Right renal pelvis (tissue), 4 donors: ENCODE data around the gene CASP7. TPM values are rescaled to one million over a fixed set of nuclear protein-coding genes. Genes with fewer than 3 reads are reported as not detected.
"Not testable (repeated sequence)": the region's sequence is repeated elsewhere in the genome, so short reads cannot be mapped to it uniquely, and the experiment has no call there.

ENCODE experiments used
- DNase-seq, 4 donors: peaks; one replicate each; pipeline ENCODE4 v3.0.0-alpha.2; 2013; ENCODE audit warnings: low read depth in 4 of 4, low spot score in 3 of 4, missing footprints in 1 of 4
- polyA plus RNA-seq, 4 donors: library from polyadenylated mRNA; unstranded; fragments of 120-200 nt; gene quantifications; one replicate each; pipeline ENCODE4 v1.2.1, GENCODE V29; 2013; ENCODE audit not compliant: insufficient read length in 4 of 4

Gene CASP7
- polyA plus RNA-seq, 4 donors = 28.2 to 33.8 (median 30.4) TPM

DNA sequence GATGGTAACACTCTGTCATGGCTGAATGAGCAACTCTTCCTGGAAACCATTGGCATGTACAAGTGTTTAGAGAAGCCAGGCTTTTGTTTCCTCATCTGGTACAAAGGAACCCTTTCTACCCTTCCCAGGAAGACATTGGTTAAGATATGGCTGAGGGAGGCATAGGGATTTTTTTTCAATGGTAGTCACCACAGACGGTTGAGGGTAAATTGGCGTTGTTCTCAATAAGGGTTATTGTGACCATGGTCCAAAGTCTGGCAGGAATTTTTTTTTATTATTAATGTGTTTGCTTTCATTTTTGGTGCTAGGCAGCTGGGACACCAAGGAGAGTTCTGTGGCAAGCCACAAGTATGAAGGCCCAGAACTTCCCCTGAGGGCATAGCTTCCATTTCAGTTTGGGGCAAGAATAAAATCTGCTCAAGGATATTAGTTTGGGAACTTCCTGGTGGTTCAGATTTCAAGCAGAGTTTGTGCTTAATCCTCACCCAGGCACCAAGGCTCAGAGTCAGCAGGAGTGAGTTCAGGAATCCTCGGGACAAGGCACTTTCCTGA, 71.5 kb downstream of the CASP7 start, which contains the start of gene PLEKHS1:
PLEKHS1 (plus strand) TSS at position 502 of the 552 bp plus-strand sequence. CDS start 3,596 bp downstream, outside the sequence.
- no peak for DNase-seq

DNA sequence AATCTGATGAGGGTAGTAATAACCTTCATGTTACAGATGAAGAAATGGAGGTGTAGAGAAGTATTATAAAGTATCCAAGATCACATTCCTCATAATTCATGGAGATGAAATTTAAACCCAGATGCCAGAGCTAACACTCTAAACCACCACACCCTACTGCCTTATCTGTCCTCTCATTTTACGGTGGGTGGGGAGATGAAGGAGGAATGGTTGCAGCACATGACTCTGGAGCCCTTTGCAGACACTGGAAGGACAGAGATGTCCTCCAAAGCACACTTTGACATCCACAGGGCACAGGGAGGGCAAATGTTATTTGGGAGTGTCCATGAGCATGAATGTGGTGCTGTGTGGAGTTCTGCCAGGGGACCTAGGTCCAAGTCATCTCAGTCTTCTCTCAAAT, 72.8 kb downstream of the CASP7 start:
- DNase-seq = no peak

DNA sequence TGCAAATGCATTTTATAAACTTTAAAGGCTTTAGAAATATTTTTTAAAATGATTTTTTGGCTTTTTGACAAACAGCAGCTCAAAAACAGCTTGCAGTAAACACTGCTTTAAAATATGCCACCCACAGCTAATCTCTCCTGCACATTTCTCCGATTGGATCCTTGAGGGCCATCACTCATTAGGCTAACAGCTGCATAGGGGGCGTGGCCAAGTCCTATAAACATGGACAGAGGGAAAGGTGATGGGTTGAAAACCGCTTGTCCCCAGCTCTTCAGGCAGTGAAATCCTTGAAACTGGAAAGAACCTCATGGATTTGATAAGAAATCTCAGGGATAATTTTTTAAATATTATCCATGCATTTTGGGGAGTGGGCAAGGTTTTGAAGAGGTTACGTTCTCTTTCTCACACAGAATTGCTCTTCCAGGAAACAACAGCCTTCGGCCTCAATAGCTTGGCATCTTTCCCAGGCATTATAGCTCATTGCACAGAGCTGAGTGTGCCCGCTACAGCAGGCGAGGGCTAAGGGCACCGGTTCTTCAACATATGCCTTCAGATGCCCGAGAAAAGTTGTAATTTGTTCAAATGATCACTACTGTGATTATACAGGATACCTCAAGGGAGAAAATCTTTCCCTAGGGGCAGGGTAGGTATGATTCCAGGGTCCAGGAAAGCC, 73.4 kb downstream of the CASP7 start:
- no peak for DNase-seq

DNA sequence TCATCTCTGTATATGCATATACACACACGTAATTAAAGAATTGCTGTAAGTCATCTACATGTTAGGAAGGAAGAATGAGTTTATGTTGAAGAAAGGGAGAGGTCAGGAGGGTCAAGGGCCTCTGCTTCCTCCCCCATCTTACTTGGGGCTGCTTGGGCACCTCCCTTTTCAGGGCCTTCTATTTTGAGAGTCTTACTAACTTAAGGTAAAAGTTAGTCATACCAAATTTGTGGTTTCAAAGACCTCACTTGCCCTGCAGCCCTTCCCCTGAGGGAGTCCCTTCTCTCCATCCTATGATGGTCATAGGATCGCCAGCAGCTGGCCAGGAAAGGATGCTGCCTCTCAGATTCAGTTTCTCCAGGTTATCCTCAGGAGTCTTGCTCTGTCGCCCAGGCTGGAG, 74.4 kb downstream of the CASP7 start:
- DNase-seq = no peak

DNA sequence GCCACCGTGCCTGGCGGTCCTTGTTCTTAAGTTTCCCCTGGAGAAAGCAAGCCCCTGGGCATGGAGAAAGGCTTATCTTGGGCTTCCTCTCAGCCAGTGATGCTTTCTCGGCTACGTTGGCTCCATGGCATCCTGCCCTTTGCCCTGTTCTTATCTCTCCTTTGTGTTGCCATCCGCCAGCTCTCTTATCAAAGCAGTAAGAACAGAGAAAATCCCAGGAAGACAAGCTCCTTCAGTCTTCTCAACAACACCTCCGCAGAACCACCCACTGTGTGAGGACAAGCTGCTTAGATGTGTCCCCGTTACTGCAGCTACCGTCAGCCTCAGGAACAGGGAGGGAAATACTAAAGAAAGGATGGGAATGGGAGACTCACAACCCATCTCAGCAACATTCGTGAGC, 75.1 kb downstream of the CASP7 start:
- DNase-seq = no peak

DNA sequence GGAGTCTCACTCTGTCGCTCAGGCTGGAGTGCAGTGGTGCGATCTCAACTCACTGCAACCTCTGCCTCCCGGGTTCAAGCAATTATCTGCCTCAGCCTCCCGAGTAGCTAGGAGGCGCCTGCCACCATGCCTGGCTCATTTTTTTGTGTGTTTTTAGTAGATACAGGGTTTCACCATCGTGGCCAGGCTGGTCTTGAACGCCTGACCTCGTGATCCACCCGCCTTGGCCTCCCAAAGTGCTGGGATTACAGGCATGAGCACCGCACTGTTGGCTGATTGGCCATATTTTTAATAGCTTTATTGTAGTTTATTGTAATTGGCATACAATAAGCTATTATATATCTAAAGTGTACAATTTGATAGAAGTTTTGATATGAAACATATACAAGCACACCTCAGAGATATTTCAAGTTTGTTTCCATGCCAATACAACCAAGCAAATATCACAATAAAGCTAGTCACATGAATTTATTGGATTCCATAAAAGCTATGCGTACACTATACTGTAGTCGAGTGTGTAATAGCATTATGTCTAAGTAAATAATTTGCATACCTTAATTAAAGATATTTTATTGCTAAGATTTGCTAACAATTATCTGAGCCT, 77.3 kb downstream of the CASP7 start:
- no peak for DNase-seq

DNA sequence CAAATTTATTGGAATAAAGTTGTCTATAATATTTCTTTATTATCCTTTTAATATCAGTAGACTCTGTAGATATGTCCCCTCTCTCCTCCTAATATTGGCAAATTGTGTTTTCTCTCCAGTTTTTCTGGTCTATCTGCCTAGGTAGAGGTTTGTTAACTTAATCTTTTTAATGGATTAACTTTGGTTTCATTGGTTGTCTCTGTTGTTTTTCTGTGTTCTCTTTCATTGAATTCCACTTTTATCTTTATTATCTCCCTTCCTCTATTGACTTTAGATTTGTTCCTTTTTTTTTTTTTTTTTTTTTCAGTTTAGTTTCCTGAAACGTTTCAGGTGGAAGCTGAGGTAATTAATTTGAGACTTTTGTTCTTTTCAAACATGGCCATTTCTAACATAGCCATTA, 82.4 kb downstream of the CASP7 start:
- no peak for DNase-seq

DNA sequence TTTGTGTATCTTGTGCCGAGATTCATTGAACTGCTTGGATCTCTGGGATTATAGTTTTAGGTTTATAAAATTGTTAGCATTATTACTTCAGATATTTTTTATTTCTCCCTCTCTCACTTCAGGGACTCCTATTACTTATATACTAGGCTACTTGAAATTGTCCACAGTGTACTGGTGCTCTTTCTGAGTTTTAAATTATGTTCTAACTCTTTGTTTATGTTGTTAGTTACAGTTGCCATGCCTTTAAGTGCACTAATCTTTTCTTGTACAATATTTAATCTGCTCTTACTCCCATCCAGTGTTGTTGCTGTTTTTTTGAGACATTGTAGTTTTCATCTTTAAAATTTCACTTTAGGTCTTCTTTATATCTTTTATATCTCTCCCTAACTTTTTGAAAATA, 84.9 kb downstream of the CASP7 start:
- no peak for DNase-seq

- no peak for DNase-seq
Observed at GRCh38 chr10:113765910-113766309, 86.2 kb downstream of the CASP7 start.

GRCh38 chr10:113767222-113767621, 87.5 kb downstream of the CASP7 start:
- no peak for DNase-seq

GRCh38 chr10:113770346-113770745, 90.6 kb downstream of the CASP7 start:
- DNase-seq = no peak

DNA sequence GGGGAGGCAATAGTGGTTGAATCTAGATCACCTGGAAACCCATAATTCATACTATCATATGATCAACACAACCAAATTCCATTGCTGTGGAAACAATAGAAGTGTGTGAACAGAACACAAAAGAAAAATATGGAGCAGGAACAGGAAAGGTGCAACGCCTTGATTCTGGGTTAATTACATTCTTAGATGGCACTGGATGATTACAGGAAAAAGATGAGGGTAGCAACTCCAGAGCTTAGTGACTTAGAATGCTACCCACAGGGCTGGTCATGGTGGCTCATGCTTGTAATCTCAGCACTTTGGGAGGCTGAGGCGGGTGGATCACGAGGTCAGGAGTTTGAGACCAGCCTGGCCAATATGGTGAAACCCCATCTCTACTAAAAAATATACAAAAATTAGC, 91.4 kb downstream of the CASP7 start:
- not testable (repeated sequence) for DNase-seq

- DNase-seq = no peak
Observed at GRCh38 chr10:113775686-113776294, 96.1 kb downstream of the CASP7 start.

DNA sequence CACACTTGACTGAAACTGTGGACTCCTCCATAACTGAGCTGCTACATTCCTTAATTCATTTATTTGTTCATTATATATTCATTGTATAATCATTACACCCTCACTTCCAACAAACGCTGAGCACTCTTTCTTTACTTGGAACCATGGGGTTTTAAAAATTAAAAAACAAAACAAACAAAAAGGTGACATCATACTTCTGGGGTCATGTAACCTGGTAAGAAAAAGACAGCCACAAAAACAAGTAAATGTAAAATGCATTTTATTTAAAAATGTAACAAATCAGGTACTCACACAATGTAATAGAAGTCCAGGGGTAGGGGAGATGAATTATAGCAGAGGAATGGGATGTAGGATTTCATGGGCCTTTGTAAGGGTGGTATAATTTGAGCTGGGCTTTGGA, 96.8 kb downstream of the CASP7 start:
- no peak for DNase-seq

Other genes starting within 250 kb of the CASP7 start
- gene HABP2, start 126.9 kb upstream of the CASP7 start, polyA plus RNA-seq = under 1 TPM; 0.41 to 0.89 (median 0.45) TPM
- gene NRAP, start 15.9 kb upstream of the CASP7 start, polyA plus RNA-seq = under 1 TPM in 1 of 4 donors, not detected in 3; 0.01 TPM
- under 1 TPM; 0.04 to 0.20 (median 0.13) TPM for gene PLEKHS1, start 71.8 kb downstream of the CASP7 start, polyA plus RNA-seq
- gene DCLRE1A, start 174.2 kb downstream of the CASP7 start, polyA plus RNA-seq = 10 to 100 TPM; 14.1 to 17.4 (median 16.9) TPM
- 10 to 100 TPM; 15.9 to 25.6 (median 20.6) TPM for gene NHLRC2, start 174.7 kb downstream of the CASP7 start, polyA plus RNA-seq